PC-9 (cell line): ENCODE results near the gene TUT4.

ENCODE experiments used
- CTCF ChIP-seq: fragments of 200-600 bp; sonication (generic); conservative IDR thresholded peaks from 2 replicates; pipeline ENCODE4 v1.6.1; 2017; ENCODE audit warnings: mixed run types, antibody characterized with exemption, mild to moderate bottlenecking, moderate library complexity
- EZH2 ChIP-seq: fragments of 200-600 bp; sonication (generic); IDR thresholded peaks from 2 replicates; pipeline ENCODE4 v1.8.0; 2017; ENCODE audit warnings: antibody characterized with exemption, low read depth

GRCh38 chr1:52553362-52554266 lies 722 bp upstream of the TUT4 start:
- TF ChIP-seq CTCF (no peak), EZH2 (no peak)
